ENCODE data around the gene IPO13.

Gene IPO13

DNA sequence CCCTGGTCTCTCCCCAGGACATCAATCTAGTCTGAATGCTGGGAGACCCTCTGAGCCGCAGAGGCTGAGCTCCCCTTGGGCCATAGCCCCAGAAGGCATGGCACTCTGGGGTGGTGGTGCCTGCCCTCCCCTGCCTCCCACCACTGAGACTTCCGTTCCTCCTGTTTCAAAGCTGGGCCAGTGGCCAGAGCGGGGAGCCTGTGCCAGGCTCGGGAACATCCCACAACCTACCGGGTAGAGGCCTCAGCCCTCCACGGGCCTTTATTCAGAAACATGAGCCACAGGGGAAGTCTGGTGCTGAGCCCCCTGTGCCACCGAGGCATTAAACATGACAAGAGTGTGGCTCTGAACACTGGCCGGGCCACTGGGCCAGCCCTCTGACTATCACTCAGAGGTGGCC is 52.7 kb downstream of the IPO13 start:
- no peak for DNase-seq (ENCODE audit: low read depth)
- TF ChIP-seq, protein P1, sequence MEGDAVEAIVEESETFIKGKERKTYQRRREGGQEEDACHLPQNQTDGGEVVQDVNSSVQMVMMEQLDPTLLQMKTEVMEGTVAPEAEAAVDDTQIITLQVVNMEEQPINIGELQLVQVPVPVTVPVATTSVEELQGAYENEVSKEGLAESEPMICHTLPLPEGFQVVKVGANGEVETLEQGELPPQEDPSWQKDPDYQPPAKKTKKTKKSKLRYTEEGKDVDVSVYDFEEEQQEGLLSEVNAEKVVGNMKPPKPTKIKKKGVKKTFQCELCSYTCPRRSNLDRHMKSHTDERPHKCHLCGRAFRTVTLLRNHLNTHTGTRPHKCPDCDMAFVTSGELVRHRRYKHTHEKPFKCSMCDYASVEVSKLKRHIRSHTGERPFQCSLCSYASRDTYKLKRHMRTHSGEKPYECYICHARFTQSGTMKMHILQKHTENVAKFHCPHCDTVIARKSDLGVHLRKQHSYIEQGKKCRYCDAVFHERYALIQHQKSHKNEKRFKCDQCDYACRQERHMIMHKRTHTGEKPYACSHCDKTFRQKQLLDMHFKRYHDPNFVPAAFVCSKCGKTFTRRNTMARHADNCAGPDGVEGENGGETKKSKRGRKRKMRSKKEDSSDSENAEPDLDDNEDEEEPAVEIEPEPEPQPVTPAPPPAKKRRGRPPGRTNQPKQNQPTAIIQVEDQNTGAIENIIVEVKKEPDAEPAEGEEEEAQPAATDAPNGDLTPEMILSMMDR (IDR thresholded peaks at IDR 0.05; ENCODE audit: low read depth, low read length, missing control alignments): no peak
- in situ Hi-C loops (cut with HindIII; ENCODE audit: low sequenced_read_pairs): no loop called here
- no peak overlapping the region for H3K4me3 ChIP-seq (ENCODE audit: low read depth, low read length)

DNA sequence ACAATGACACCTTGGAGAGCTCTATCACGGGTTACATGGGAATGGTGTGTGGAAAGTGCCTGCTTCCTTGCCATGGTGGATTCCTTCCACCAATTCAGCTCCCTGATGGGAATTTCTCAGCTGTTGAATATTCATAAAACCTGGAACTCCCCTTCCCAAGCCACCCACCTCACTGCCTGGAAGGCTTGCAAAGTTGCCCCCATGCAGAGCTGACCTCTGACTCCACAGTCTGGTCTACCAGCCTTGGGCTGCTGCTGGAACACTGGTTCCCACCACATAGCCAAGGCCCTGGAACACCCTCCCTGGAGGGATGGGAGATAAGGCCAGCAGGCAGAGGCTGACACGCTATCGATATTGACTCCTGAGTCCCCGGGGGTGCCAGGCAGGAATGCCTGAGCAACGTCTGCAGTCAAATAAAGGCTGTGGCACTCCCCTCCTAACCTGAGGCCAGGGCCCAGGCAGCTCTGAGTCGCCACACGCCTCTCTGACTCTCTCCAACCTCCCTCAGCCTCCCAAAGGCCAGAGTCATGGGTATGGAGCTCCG is 53.4 kb downstream of the IPO13 start:
- TF ChIP-seq, protein P1 (IDR thresholded peaks at IDR 0.05; ENCODE audit: low read depth, low read length, missing control alignments): no peak
- in situ Hi-C loops (cut with HindIII; ENCODE audit: low sequenced_read_pairs): no loop called here
- no peak overlapping the region for H3K4me3 ChIP-seq (ENCODE audit: low read depth, low read length)
- DNase-seq (ENCODE audit: low read depth): no peak

DNA sequence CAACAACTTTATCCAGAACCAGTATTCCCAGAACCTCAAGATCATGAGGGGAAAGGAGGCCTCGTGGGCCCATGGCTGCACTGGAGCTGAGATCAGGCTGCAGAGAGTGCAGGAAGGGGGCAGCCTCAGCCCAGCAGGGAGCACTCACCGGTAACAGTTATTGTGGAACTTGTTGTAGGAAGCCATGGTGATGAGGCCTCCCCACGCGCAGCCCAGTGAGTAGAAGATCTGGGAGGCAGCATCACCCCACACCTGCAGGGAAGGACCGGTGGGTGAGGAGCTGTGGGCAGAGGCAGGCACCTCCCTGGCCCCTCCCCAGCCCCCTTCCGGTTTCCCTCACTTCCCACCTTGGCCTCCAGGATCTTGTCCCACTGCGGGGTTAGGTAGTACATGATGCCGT is 55.4 kb downstream of the IPO13 start:
- DNase-seq (ENCODE audit: low read depth): no peak

DNA sequence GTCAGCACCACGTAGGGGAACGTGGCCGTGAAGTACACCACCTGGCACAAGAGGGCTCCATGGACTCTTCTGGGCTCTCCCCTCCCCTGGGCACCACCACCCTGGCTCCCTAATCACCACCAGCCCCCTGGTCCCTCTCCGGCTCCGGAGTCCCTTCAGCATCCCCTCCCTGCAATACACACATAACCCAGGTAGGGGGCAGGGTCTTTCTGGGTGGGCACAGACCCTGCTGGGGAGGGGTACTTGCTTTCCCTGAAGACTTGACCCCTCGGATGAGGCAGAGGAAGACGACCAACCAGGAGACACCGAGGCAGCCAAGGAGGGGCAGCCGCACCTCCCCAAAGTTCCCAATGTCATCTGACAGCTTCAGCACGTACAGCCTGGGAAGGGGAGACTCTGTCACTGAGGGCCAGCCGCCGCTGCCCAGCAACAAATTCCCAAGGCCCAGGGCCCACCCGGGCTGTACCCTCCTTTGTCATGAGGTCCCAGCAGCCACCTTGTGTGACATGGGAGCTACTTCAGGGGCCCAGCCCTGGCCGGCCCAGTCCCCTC is 55.9 kb downstream of the IPO13 start:
- in situ Hi-C loops (cut with HindIII; ENCODE audit: low sequenced_read_pairs): no loop called here
- no peak overlapping the region for H3K4me3 ChIP-seq (ENCODE audit: low read depth, low read length)
- no peak for DNase-seq (ENCODE audit: low read depth)
- TF ChIP-seq, protein P1 (IDR thresholded peaks at IDR 0.05; ENCODE audit: low read depth, low read length, missing control alignments): peak; percentile 36

More for the DNA sequence above, 55.4 kb downstream of the IPO13 start:
- no peak overlapping the region for H3K4me3 ChIP-seq (ENCODE audit: low read depth, low read length)
- in situ Hi-C loops (cut with HindIII; ENCODE audit: low sequenced_read_pairs): no loop called here
- TF ChIP-seq, protein P1 (IDR thresholded peaks at IDR 0.05; ENCODE audit: low read depth, low read length, missing control alignments): no peak

DNA sequence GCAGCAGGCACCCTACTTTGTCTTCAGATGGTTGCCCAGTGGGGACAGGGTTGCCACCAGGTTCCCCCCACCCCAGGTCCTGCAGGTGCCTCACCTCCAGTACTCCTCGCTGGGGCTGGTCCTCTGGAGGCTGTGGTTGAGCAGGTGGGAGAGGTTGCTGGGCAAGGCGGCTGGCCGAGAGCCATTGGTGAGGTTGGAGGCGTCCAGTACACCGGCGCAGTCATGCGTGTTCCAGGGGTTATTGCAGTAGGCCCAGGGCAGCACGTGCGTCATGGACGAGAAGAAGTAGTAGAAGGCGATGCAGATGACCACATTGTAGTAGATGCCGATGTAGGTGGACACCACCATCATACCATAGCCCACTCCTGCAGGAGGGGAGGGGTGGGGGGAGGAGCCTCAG is 61.5 kb downstream of the IPO13 start:
- no peak for DNase-seq (ENCODE audit: low read depth)
- H3K4me3 ChIP-seq (ENCODE audit: low read depth, low read length): no peak overlapping the region
- TF ChIP-seq, protein P1 (IDR thresholded peaks at IDR 0.05; ENCODE audit: low read depth, low read length, missing control alignments): no peak
- in situ Hi-C loops (cut with HindIII; ENCODE audit: low sequenced_read_pairs): no loop called here

DNA sequence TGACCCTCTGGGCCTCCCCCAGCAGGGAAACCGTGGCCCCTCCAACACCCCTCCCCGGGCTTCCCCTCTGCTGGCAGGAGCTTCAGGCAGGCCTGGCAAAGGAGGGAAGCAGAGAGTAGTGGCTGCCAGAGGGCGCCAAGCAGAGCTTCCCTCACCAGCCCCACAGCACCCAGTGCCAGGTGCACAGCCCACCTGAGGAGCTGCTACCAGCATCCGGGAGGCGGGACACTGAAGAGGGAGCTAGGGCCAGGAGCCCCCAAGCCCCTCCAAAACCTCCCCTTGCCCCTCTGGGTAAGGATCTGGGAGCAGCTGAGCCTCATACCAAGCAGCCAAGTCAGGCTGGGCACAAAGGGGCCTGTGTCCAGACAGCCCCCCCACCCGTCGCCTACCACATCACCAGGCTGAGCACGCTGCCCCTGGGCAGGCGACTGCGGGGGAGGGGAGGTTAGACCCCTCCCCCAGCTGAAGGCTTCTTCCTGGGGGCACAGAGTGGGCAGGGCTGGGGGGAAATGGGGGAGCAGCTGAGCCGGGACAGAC is 64.3 kb downstream of the IPO13 start:
- no peak overlapping the region for H3K4me3 ChIP-seq (ENCODE audit: low read depth, low read length)
- DNase-seq (ENCODE audit: low read depth): no peak
- in situ Hi-C loops (cut with HindIII; ENCODE audit: low sequenced_read_pairs): no loop called here
- TF ChIP-seq, protein P1 (IDR thresholded peaks at IDR 0.05; ENCODE audit: low read depth, low read length, missing control alignments): no peak

All from astrocyte of the cerebellum (primary cell).